ENCODE measurements around the gene TRIM59. TPM values are rescaled to one million over a fixed set of nuclear protein-coding genes. Genes with fewer than 3 reads are reported as not detected.
A peak's percentile ranks its signal among the peaks of the same experiment; 100 is the strongest.

Gene TRIM59
- total RNA-seq, 1 donor from 2014 or later, result 120 TPM

- H3F3A ChIP-seq (ENCODE audit: low read depth), result peaks cover 77% of the 10 kb centered on the region
- H3K4me2 ChIP-seq, result no peak overlapping the region
- H3K9me3 Mint-ChIP-seq, result no peaks in the 10 kb centered on the region
- H2AFZ ChIP-seq (replicated peaks), result no peak overlapping the region
- H3K4me1 ChIP-seq, result no peaks in the 10 kb centered on the region
- no peak overlapping the region for H3K9ac ChIP-seq
- H3K4me3 ChIP-seq, result no peak overlapping the region
- no peak overlapping the region for H3K4me3 Mint-ChIP-seq
- DNase-seq (ENCODE audit: low spot score), result no peak
- H3K36me3 ChIP-seq, result peaks cover 44% of the 10 kb centered on the region
- H3K27ac Mint-ChIP-seq, result no peak overlapping the region
- H3K36me3 Mint-ChIP-seq, result peaks cover 34% of the 10 kb centered on the region
- TF ChIP-seq EZH2phosphoT487 (IDR thresholded peaks at IDR 0.05) (no peak), EZH2 (IDR thresholded peaks at IDR 0.05) (no peak), CTCF (IDR thresholded peaks at IDR 0.05) (no peak)
- no peaks in the 10 kb centered on the region for H3K27me3 ChIP-seq
- peaks cover 66% of the 10 kb centered on the region for H4K20me1 ChIP-seq (ENCODE audit: low read depth)
- no peak overlapping the region for H3K27ac ChIP-seq
- no peaks in the 10 kb centered on the region for H3K4me1 Mint-ChIP-seq
- no peaks in the 10 kb centered on the region for H3K9me3 ChIP-seq (ENCODE audit: low read depth)
- no peaks in the 10 kb centered on the region for H3K27me3 Mint-ChIP-seq (ENCODE audit: insufficient read depth, low read depth)
- H3K79me2 ChIP-seq (ENCODE audit: low read depth), result peaks cover 86% of the 10 kb centered on the region
Measured at GRCh38 chr3:160434071-160434470, 15.5 kb downstream of the TRIM59 start.

DNA sequence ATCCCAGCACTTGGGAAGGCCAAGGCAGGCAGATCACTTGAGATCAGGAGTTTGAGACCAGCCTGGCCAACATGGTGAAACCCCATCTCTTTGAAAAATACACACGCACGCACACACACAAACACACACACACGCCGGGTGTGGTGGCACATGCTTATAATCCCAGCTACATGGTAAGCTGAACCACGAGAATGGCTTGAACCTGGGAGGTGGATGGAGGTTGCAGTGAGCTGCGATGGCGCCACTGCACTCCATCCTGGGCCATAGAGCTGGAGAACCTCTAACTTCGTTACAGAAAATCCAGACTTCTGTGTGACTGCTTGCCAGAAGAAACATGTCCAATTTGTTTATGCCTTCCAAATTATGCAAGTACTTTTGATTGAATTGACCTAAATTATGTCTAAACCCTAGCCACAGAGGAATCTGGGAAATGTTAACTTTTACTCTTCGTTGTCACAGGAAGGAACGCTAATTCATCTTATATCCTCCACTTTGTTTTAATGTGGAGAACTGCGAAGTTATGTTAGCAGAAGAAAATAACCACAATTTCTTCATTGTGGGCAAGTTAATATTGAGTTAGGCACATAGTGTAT, 21.7 kb downstream of the TRIM59 start:
- DNase-seq (ENCODE audit: low spot score), result no peak
- Mint-ChIP-seq H3K4me1 (no peaks in the 10 kb centered on the region), H3K36me3 (peaks cover 49% of the 10 kb centered on the region), H3K4me3 (no peak overlapping the region), H3K9me3 (no peaks in the 10 kb centered on the region), H3K27ac (no peak overlapping the region), H3K27me3 (ENCODE audit: insufficient read depth, low read depth) (no peaks in the 10 kb centered on the region)
- Histone ChIP-seq H3K27ac (peak overlapping the region; percentile 0), H3K36me3 (peaks cover 60% of the 10 kb centered on the region), H3K4me2 (no peak overlapping the region), H3K9ac (no peak overlapping the region), H3K79me2 (ENCODE audit: low read depth) (peaks cover 57% of the 10 kb centered on the region), H3K9me3 (ENCODE audit: low read depth) (no peaks in the 10 kb centered on the region), H3K27me3 (no peaks in the 10 kb centered on the region), H4K20me1 (ENCODE audit: low read depth) (peaks cover 12% of the 10 kb centered on the region), H3F3A (ENCODE audit: low read depth) (peaks cover 65% of the 10 kb centered on the region), H3K4me1 (no peaks in the 10 kb centered on the region), H2AFZ (replicated peaks) (no peak overlapping the region), H3K4me3 (no peak overlapping the region)
- TF ChIP-seq CTCF (IDR thresholded peaks at IDR 0.05), result no peak
- no peak for TF ChIP-seq EZH2 (IDR thresholded peaks at IDR 0.05)
- TF ChIP-seq EZH2phosphoT487 (IDR thresholded peaks at IDR 0.05), result no peak

- H3K4me1 ChIP-seq, result no peaks in the 10 kb centered on the region
- no peak overlapping the region for H3K4me3 Mint-ChIP-seq
- peaks cover 79% of the 10 kb centered on the region for H3K79me2 ChIP-seq (ENCODE audit: low read depth)
- H3K27me3 Mint-ChIP-seq (ENCODE audit: insufficient read depth, low read depth), result no peaks in the 10 kb centered on the region
- H2AFZ ChIP-seq (replicated peaks), result no peak overlapping the region
- DNase-seq (ENCODE audit: low spot score), result no peak
- H3K9me3 ChIP-seq (ENCODE audit: low read depth), result no peaks in the 10 kb centered on the region
- H3K9ac ChIP-seq, result no peak overlapping the region
- no peak for TF ChIP-seq EZH2phosphoT487 (IDR thresholded peaks at IDR 0.05)
- TF ChIP-seq CTCF (IDR thresholded peaks at IDR 0.05), result no peak
- TF ChIP-seq EZH2 (IDR thresholded peaks at IDR 0.05), result no peak
- no peaks in the 10 kb centered on the region for H3K27me3 ChIP-seq
- no peak overlapping the region for H3K27ac ChIP-seq
- H3K36me3 Mint-ChIP-seq, result peaks cover 35% of the 10 kb centered on the region
- peaks cover 26% of the 10 kb centered on the region for H3F3A ChIP-seq (ENCODE audit: low read depth)
- no peak overlapping the region for H3K4me3 ChIP-seq
- peaks cover 48% of the 10 kb centered on the region for H4K20me1 ChIP-seq (ENCODE audit: low read depth)
- peaks cover 71% of the 10 kb centered on the region for H3K36me3 ChIP-seq
- H3K27ac Mint-ChIP-seq, result no peak overlapping the region
- no peaks in the 10 kb centered on the region for H3K4me1 Mint-ChIP-seq
- no peak overlapping the region for H3K4me2 ChIP-seq
- H3K9me3 Mint-ChIP-seq, result no peaks in the 10 kb centered on the region
Measured at GRCh38 chr3:160417311-160417710, 32.3 kb downstream of the TRIM59 start.
